Suppressor macrophage (primary cell): ENCODE measurements around the gene PRDM5.

Source experiments
- DNase-seq, 4 experiments: peaks; one replicate each; pipeline ENCODE4 v3.0.0-alpha.2; 2020 to 2022

PRDM5 gene

DNA sequence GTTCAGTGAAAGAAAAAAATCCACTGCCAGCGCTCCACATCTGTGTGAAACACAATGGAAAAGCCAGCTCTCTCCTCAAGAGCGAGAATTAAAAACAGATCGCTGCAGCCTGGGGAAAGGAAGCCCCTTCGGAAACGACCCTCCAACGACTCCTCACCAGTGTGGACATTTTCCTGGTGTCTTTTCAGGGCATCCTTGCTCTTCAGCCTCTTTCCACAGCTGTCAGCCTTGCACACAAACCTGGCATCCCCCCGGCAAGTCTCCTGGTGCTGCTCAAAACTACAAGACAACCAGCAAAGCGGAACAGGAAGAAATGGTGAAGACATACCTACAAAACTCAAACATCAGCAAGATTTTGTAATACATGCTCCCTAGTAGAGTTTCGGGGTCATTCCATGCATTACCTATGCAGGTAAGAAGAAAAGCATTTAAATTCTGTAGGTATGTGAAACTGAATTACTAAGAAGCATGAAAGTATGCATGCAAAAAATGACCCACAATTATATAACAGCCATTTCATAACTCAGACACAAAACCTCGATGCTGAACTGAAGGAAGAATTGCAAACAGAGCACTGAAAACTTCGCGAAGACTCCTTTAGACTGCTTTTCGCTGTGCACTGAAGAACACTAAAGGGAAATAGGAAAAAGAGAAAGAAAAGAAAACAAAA lies 106.1 kb downstream of the PRDM5 start:
- no peak for DNase-seq

DNA sequence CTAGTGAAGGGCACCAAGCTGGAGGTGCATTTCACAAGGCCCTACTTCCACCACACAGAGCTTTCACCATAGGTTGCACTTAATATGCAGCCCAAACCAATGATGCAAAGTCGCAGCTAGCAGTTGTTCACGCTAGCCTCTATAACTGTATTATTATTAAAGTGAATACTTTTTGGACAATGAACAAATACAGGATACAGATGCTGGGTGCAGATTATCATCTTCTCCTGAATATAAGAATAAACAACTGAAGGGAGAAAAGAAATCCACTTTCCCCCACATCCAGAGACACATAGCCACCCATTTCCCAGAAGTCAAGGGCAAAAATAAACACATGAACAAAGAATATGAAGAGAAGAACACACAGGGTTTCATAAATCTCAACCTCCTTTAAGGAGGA lies 107.2 kb downstream of the PRDM5 start:
- no peak for DNase-seq

DNA sequence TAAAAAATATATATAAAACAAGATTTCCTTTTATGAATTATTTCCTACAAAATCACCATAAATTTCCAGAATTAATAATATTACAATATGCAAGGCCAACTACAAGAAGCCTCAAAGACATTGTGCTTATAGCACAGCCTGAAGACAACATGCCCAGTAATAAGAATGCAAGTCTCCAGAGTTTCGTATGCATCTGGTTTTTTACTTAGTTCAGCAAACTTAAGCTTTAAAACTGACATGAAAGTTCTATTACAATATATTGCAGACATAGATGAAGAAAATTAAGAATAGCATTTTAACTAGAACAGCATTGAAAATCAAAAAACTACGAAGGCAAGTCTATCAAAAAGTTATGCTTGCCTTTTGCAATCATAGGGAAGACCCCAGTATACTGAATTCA lies 107.6 kb downstream of the PRDM5 start:
- DNase-seq: no peak

DNA sequence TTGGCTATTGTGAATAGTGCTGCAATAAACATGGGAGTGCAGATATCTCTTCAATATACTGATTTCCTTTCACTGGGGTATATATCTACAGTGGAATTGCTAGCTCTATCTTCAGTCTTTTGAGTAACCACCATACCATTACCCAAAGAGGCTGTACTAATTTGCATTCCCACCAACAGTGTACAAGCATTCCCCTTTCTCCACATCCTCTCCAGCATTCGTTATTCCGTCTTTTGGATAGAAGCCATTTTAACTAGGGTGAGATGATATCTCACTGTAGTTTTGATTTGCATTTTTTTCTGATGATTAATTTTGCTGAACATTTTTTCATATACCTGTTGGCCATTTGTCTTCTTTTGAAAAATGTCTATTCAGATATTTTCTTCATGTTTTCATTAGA lies 110.3 kb downstream of the PRDM5 start:
- DNase-seq: no peak

DNA sequence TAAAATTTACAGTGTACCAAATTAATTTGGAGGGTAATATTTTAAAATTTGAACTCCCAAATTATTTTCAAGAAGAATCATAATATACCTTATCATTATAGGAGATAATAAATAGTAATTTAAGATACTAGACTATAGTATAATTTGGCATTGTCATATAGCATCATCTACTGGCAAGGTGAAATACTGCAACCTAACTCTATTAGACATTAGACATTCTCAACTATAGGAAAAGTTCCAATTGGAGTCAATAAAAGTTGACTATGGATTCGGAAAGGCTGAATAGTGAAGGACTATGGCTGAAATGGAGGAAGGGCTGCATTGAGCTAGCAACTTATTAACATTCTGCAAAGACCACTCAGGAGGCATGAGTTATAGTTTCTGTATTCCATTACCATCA lies 113.0 kb downstream of the PRDM5 start:
- DNase-seq: peak in 3 of 4 experiments; percentile 12 to 33 (median 13)

DNA sequence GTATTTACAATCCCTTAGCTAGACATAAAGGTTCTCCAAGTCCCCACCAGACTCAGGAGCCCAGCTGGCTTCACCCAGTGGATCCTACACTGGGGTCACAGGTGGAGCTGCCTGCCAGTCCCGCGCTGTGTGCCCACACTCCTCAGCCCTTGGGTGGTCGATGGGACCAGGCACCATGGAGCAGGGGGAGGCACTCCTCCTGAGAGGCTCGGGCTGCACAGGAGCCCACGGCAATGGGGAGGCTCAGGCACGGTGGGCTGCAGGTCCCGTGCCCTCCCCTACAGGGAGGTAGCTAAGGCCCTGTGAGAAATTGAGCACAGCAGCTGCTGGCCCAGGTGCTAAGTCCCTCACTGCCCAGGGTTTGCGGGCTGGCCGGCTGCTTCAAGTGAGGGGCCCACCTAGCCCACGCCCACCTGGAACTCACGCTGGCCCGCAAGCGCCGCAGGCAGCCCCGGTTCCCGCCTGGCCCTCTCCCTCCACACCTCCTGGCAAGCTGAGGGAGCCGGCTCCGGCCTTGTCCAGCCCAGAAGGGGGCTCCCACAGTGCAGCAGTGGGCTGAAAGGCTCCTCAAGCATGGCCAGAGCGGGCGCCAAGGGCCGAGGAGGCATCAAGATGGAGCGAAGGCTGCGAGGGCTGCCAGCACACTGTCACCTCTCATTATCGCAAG lies 113.9 kb downstream of the PRDM5 start:
- DNase-seq: no peak

DNA sequence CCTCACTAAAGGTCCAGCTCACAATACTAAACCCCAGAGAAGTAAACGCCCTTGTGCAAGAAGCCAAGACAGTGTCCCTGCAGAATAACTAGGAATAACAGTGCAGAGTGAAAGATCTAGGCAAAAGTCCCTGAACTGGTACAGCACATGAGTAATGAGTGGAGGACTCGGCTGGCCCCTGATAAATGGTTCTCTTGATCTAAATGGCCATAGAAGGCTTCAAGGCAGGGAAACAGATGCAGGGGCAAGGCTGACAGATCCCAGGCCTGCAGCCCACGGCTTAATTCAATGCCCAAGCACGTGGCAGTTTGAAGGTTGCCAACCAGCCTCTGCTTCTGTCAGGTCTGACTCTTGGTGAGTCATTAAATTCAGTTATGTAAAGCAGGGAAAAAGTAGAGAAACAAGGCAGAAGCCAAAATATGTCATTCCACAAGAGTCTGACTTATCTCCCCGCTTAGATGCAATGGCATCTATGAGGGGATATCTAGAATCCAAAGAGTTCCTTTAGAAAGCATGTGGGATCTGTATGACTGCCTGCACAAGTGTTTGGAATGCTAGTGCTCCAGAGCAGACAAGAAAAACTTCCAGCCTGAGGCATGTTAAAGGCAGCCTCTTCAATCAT lies 121.3 kb downstream of the PRDM5 start:
- no peak for DNase-seq

DNA sequence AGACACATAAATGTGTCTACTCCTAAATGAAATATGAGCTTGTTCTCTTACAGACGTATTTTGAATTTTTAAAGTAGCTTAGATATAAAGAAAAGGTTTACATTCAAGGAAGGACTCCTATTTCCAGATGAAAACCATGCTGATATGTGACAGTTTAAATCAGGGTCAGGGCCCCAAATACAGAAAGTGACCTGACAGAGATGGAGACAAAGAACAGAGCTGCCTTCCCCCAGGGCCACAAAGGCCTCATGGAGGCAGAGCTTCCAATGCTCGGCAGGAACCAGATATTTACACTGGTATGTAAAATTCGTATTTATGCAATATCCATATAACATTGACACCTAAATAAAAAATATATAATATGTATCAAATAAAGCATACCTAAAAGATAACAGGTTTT lies 124.0 kb downstream of the PRDM5 start:
- DNase-seq: no peak

DNA sequence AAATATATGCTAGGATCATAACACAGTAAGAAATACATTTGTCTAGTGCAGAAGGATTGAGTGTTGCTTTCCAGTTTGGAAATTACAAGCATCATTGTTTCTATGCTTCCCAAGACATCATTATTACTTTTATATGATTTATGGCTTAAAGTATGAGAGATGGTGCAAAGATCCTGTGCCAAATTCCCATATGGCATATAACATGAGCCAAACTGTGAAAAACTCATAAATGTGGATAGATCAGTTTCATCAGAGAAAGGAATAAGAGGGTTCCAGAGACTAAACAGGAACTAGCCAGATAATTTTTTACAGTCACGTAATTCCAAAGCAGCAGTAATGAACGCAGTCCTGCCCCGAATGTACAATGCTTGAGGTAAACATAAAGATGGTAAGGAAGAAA lies 126.3 kb downstream of the PRDM5 start:
- DNase-seq: no peak

DNA sequence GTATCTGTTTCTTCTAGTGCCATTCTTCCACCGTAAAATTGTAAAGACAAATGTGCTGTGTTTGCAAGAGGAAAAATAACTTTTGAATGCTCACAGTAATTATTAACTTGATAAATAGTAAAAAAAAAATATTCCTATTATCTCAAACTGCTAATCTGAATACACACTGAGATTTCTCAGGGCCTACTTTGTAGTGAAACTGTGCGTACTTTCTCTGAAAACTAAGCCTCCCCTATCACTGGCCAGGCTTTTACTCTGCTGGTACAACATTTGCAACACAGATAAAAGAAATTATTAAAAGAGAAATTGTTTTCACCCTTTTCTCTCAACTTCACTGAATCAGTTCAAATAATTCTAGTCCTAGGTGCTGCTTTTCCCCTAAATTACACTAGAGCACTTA lies 137.3 kb downstream of the PRDM5 start:
- no peak for DNase-seq

DNA sequence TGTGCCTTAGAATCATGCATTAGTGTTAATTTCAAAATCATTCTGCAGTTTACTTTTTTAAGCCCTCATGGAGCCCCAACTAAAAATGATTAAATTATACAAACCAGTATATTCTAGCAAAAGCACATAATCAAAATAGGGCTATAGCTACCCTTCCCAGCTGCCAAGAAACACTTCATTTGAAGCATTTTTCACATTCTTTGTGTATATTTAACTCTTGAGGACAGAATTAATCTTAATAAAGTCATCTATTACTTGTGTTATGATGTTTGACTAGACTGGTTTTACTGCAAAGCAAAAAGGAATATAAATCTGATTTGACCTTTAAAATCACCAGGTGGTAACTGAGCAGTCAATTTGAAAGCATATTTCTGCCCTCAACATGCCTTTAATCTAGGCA lies 145.1 kb downstream of the PRDM5 start:
- DNase-seq: no peak

DNA sequence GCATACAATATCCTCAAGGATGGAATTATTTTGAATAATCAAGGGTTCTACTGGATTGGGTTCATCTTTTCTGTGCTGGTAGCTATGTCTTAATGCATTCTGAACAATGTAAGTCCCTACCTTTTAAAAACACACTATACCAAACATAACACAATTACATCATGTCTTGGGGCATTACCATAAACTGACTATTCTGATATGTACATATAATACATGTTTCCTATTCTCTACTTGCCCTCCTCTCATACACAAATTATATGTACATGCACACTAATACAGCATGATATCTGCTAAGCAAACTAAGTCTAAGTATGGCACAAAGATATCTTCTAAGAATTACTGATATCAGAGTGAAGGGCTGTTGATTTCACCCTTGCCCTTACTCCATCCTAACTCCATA lies 147.1 kb downstream of the PRDM5 start:
- DNase-seq: no peak

DNA sequence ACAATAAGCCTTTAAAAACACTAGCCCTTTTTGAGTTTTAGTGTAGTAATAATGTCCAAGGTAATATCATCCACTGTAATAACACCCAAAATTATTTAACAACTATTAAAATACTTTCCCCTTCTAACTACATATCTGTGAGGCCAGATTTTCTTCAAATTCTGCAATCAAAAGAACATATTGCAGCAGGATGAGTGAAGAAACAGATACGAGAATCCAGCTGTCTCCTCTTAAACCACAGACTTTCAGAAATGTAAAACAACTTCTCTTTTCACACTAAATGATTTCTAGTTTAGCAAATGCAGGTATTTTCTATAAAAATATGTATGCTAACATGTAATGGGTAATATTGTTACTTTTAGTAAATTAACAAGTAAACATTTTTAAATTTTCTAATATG lies 148.9 kb downstream of the PRDM5 start:
- DNase-seq: peak in 3 of 4 experiments; percentile 4 to 43 (median 5)

DNA sequence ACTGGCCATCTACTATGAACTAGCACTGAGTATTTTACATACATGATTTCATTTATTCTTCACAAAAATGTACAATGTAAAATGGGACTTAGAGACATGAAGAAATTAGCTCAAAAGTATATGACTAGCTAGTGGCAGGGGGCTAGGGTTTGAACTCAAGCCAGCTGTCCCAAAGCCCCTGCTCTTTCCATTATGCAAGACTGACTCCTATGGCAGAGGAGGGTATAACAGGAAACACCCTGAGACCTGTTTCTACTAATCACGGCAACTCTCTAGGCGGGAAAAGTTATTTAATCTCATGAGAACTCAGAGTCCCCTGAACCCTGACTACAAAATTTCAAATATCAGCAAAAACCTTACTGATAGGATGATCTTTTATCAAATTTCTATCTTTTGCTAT lies 150.6 kb downstream of the PRDM5 start:
- no peak for DNase-seq

DNA sequence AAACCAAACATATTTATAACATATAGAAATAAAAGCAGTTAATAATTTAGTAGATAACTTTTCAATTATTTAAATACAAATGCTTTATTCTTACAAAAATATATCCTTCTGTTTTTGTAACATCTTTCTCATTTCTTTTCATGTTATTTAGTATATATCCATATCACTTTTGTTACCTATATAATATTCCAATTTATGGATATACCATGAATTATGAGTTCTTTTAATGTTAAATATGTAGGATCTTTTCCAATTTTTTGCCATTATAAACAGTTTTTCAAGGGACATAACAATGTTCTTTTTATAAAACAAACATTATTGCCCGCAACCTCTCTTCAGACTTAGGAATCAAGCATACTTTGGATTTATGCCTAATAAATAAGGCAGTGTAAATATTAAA lies 151.6 kb downstream of the PRDM5 start:
- no peak for DNase-seq

DNA sequence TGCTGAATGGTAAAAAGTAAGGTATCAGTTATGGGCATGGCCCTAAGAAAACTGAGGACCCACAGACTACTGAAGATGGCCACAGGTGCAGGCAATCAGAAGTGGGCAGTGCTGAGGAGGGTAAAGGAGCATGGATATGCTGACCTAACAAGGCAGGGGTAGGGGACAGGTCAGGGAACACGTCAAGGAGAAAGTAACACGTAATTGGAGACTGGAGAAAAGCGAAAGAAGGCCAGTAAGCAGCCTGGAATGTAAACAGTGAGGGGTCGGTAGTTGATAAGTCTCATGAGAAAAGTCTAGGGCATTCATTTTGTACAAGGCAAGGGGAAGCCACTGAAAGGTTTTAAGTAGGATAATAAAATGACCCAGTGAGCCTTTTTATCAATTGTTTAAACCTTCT lies 153.3 kb downstream of the PRDM5 start:
- DNase-seq: no peak

DNA sequence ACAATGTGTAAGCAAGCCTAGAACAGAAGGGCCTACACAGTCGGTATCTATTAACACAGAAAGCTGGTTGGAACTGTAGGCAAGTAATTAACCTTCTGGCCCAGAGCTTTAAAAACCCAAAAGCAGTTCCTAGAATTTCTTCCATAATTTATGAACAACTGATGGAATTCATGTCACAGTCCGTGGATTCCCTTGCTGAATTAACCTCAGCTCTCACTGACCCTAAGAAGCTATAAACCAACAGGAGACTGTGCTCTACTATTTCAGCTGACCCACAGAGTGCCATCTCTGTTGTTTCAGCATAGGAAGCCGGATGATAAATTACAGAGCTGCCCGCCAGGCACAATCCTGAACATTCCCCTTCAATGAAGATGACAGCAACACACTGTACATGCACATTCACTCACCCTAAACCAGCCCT lies 157.3 kb downstream of the PRDM5 start:
- DNase-seq: no peak

DNA sequence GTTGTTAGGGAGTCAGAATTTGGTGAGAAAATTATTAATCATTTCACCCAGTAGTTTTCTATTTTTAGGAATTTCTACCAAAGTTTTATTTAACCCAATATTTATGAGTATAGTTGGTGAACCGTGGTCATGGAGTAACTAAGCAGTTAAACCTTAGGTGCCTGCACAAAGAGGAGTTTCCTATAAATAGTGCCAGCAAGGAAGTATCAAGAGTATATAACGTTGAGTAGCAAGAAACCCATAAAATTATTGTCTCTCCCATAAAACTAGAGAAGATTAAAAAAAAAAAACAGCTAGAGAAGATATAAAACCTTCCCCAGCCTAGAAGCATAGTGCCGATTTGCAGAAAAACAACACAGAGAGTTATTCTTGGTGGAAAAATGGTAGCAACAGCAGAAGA lies 158.9 kb downstream of the PRDM5 start:
- no peak for DNase-seq

DNA sequence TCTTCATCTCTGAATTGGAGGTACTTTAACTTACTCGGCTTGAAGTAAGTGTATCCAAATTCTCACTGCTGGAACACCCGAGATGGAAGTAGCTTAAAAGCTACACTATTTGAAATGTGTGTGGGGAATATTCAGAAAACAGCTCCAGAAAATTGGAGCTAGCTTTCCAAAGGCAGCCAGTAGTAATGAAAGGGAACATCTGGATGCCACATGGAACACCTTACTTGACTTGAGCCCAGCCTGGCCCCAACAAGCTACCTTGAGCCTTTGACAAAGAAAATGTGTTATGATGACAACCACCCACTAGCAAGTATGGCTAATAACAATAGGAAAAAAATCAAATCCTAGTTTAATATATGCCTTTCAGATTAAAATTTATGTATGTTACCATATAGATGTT lies 161.5 kb downstream of the PRDM5 start:
- no peak for DNase-seq

DNA sequence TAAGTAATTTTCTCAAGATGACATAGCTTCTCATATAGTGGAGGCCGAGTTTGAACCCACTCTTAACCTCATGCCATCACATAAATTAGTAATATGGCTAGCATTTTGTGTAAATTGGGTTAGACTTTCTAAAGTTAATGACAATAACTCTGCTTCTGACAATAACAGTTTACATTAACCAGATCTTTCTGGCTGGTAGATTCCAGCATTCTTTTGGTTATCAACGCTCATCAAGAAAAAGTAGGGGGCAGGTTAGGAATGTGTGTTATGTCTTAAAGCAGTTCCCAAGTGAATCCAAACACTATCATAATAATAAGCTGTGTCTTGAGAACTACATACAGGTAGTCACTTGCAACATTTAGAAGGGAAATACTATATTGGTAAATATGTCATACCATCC lies 162.5 kb downstream of the PRDM5 start:
- DNase-seq: no peak

DNA sequence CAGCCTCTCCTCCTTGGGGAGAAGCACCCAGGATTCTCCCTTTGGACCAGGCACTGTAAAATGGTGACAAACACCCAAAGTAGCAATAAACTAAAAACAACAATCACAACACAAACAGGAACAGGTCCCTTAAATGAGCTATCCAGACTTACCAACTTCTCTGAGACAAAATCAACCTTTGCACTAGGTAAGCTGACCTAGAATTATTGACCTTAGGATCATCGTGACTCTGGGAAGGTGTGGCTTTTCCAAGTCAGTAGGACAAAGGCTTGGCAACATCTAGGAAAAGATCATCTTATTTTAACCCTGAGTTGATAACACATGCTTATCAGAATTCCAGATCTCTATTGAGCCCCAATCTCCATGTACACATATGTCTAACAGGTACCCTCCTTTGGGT lies 166.7 kb downstream of the PRDM5 start:
- no peak for DNase-seq

DNA sequence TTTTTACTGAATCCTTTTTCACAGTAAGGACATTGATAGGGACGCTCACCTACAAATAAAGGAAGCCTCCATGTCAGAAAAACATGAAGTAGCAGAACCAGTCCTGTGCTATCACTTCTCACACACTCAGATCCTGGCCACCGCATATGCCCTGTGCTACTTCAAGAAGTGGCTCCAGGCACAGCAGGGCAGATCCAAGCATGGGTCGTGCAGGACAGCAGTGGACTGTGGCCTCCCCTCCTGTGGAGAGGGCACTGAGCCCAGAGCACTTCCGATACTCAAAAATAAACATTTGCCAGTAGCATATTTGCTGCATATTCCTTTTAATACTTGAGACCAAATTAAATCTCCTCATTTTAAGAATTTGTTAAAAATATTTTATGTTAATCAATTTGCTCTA lies 167.9 kb downstream of the PRDM5 start:
- DNase-seq: no peak

DNA sequence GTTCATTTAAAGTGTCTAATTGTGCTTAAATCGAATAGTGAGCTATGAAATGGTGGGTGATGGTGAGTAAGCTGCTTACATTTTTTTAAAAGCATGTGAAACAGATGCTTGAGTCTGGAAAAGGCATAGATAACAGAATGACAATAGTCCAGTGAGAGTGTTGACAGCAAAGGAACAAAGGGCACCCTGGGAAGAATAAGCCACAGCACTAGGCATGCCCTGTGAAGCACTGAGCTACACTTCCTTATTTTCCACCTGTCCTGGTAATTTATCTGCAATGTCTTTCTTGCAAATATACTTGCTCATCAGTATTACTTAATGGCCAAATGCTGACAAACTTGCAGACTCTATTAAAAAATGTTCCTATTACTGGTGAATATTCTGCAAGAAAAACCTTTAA lies 168.7 kb downstream of the PRDM5 start:
- peak in 2 of 4 experiments; percentile 24 to 27 for DNase-seq

DNA sequence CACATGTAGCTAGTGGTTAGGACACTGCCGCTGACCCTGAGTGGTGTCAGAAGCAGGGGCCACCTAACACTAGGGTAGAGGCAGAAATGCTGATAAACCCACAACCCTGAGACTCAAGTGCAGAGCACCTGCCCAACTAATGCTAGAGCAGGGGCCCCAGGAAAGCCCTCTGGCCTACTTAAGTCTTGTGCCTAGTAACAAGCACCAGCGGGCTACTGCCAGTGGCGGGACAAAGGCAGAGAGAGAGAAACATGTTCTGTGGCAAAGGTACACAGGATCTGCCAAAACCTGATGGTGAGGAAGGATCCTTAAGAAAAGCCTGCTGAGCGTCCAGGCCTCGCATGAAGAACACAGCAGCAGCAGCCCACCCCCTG lies 172.4 kb downstream of the PRDM5 start:
- DNase-seq: no peak
